K562 (cell line): Measurements from ENCODE around the gene TULP1. TPM values are rescaled to one million over a fixed set of nuclear protein-coding genes. Genes with fewer than 3 reads are reported as not detected.
A peak's percentile ranks its signal among the peaks of the same experiment; 100 is the strongest.

ENCODE experiments used
- ATAC-seq: fragments of 200-7000 bp; cut with Tn5 transposase; 3 replicates; pipeline ENCODE4 v1.9.1; 2020; ENCODE audit warnings: moderate library complexity
- BruUV-seq: library from RNA; stranded (reverse); fragments of 400-500 nt; replicated peaks from 2 replicates; lab custom pipeline; 2021; lab: Mats Ljungman, UMichigan
- CTCF ChIA-PET: fragments of 300-600 bp; formaldehyde crosslinking; extraction: SDS; loops from one replicate; lab custom pipeline; 2021; ENCODE audit warnings: low intra/inter-chr PET ratio; lab: Yijun Ruan, JAX
- POLR2A ChIA-PET: fragments of 300-600, 350-650 bp; sonication (Branson Sonifier 250); formaldehyde crosslinking; extraction: SDS; loops from one replicate; lab custom pipeline; 2021; ENCODE audit warnings: antibody characterized with exemption, inconsistent platforms; lab: Yijun Ruan, JAX
- DNase-seq, 4 experiments: peaks; one replicate each; pipeline versions ENCODE4 v3.0.0 to v3.0.0-alpha.2; 2011 to 2018; ENCODE audit warnings: low spot score in 3 of 4, mixed read lengths in 3 of 4; ENCODE audit errors: extremely low read depth in 1 of 4
- FAIRE-seq: peaks from 2 replicates; lab custom pipeline; 2011; peaks lifted over from hg19 to GRCh38; lab: Jason Lieb, UNC
- H2AFZ ChIP-seq: 2 replicates; pipeline ENCODE4 v1.6.0; 2011; ENCODE audit warnings: low read depth, low read length, control low read depth, inconsistent platforms
- H3K27ac ChIP-seq: fragments of 200-600 bp; 3 replicates; pipeline ENCODE4 v1.8.0; 2011; ENCODE audit warnings: low read depth, mild to moderate bottlenecking, control low read depth, inconsistent platforms, low read length, moderate library complexity, mixed read lengths; ENCODE audit errors: extremely low read depth
- H3K27me3 ChIP-seq, 2 experiments: fragments of 300-600 bp in 1 of 2; 2 replicates in 1 of 2; 3 replicates in 1 of 2; pipeline versions ENCODE4 v1.6.0 to v1.8.0; 2011; ENCODE audit warnings: inconsistent platforms in 2 of 2, low read length in 2 of 2, mild to moderate bottlenecking in 1 of 2, mixed read lengths in 1 of 2, moderate library complexity in 1 of 2; ENCODE audit not compliant: control insufficient read depth in 2 of 2, insufficient read depth in 2 of 2
- H3K36me3 ChIP-seq: fragments of 300-600 bp; 3 replicates; pipeline ENCODE4 v1.8.0; 2011; ENCODE audit warnings: mild to moderate bottlenecking, low read length, inconsistent platforms; ENCODE audit not compliant: control insufficient read depth, insufficient read depth
- H3K4me1 ChIP-seq, 2 experiments: fragments of 200-600 bp in 1 of 2; replicated peaks in 1 of 2; 2 replicates in 1 of 2; 3 replicates in 1 of 2; pipeline versions ENCODE4 v1.5.1 to v1.8.0; 2011; ENCODE audit warnings: inconsistent platforms in 2 of 2, low read length in 2 of 2, mild to moderate bottlenecking in 1 of 2, mixed read lengths in 1 of 2, moderate library complexity in 1 of 2; ENCODE audit not compliant: control insufficient read depth in 2 of 2, insufficient read depth in 2 of 2
- H3K4me2 ChIP-seq: 2 replicates; pipeline ENCODE4 v1.6.1; 2011; ENCODE audit warnings: low read length, control low read depth, inconsistent platforms, mixed read lengths; ENCODE audit not compliant: insufficient read depth
- H3K4me3 ChIP-seq: fragments of 200-600 bp; sonication (generic), shearing (Covaris generic); 2 replicates; pipeline ENCODE4 v1.5.1; 2016; ENCODE audit warnings: control low read depth, inconsistent platforms
- H3K79me2 ChIP-seq: fragments of 200-600 bp; 3 replicates; pipeline ENCODE4 v1.8.0; 2011; ENCODE audit warnings: low read length, inconsistent platforms; ENCODE audit not compliant: control insufficient read depth, insufficient read depth
- H3K9ac ChIP-seq, 2 experiments: 2 replicates each; pipeline versions ENCODE4 v1.6.0 to v1.6.1; 2011; ENCODE audit warnings: low read depth in 2 of 2, low read length in 2 of 2, control low read depth in 1 of 2, inconsistent platforms in 1 of 2, mild to moderate bottlenecking in 1 of 2, mixed read lengths in 1 of 2; ENCODE audit not compliant: insufficient read depth in 1 of 2
- H3K9me1 ChIP-seq: one replicate; pipeline ENCODE4 v1.6.0; 2011; ENCODE audit warnings: inconsistent platforms, mild to moderate bottlenecking, low read length, moderate library complexity; ENCODE audit not compliant: control insufficient read depth, insufficient read depth
- H3K9me3 ChIP-seq: replicated peaks from 2 replicates; pipeline ENCODE4 v1.5.1; 2011; ENCODE audit warnings: low read depth, low read length, inconsistent platforms; ENCODE audit not compliant: control insufficient read depth, insufficient read depth
- H4K20me1 ChIP-seq: replicated peaks from 2 replicates; pipeline ENCODE4 v1.6.1; 2011; ENCODE audit warnings: low read length, inconsistent platforms, mixed read lengths; ENCODE audit not compliant: control insufficient read depth, insufficient read depth
- CEBPB ChIP-seq: fragments of 450-650 bp; IDR thresholded peaks from 2 replicates; pipeline ENCODE4 v1.6.1; 2016; ENCODE audit warnings: missing genetic modification characterization, missing compliant biosample characterization
- FOXP1 ChIP-seq: sonication (generic); formaldehyde crosslinking; IDR thresholded peaks from 2 replicates; pipeline ENCODE4 v1.8.0; 2022; ENCODE audit warnings: mild to moderate bottlenecking, missing genetic modification reagents
- GABPA ChIP-seq: fragments of 200-800 bp; sonication (Bioruptor generic); conservative IDR thresholded peaks from 2 replicates; pipeline ENCODE4 v1.6.1; 2016; ENCODE audit warnings: low read depth, missing genetic modification characterization, missing compliant biosample characterization
- HDAC3 ChIP-seq: fragments of 450-650 bp; IDR thresholded peaks from 2 replicates; pipeline ENCODE4 v1.6.1; 2018; ENCODE audit warnings: borderline replicate concordance, mild to moderate bottlenecking, moderate library complexity; ENCODE audit not compliant: partially characterized antibody
- HNRNPLL ChIP-seq: fragments of 200-400 bp; formaldehyde crosslinking; IDR thresholded peaks from 2 replicates; pipeline ENCODE4 v1.6.1; 2017; ENCODE audit warnings: low read length, low read depth, mild to moderate bottlenecking; ENCODE audit not compliant: poor library complexity, severe bottlenecking
- IFI16 ChIP-seq: fragments of 250-450 bp; sonication (Bioruptor Pico); IDR thresholded peaks from 2 replicates; pipeline ENCODE4 v2.1.2; 2022; ENCODE audit warnings: mild to moderate bottlenecking, inconsistent platforms
- KLF1 ChIP-seq: fragments of 450-650 bp; IDR thresholded peaks from 2 replicates; pipeline ENCODE4 v1.6.1; 2016; ENCODE audit warnings: missing genetic modification characterization, missing compliant biosample characterization
- MTA3 ChIP-seq: fragments of 450-650 bp; formaldehyde crosslinking; IDR thresholded peaks from 2 replicates; pipeline ENCODE4 v1.6.1; 2017; ENCODE audit warnings: mild to moderate bottlenecking, borderline replicate concordance
- NUFIP1 ChIP-seq: fragments of 450-650 bp; IDR thresholded peaks from 2 replicates; pipeline ENCODE4 v1.6.1; 2018; ENCODE audit not compliant: partially characterized antibody
- RBM22 ChIP-seq: fragments of 200-400 bp; formaldehyde crosslinking; IDR thresholded peaks from 2 replicates; pipeline ENCODE4 v1.6.1; 2018; ENCODE audit warnings: low read length, low read depth; ENCODE audit not compliant: poor library complexity, severe bottlenecking
- RUNX1 ChIP-seq: sonication (generic); IDR thresholded peaks from 2 replicates; pipeline ENCODE4 v1.6.1; 2016; ENCODE audit warnings: antibody characterized with exemption, low read depth
- SMAD3 ChIP-seq: fragments of 450-650 bp; formaldehyde crosslinking; conservative IDR thresholded peaks from 2 replicates; pipeline ENCODE4 v1.4.0; 2020; ENCODE audit warnings: mild to moderate bottlenecking
- SREBF1 ChIP-seq: fragments of 150-350 bp; IDR thresholded peaks from 2 replicates; pipeline ENCODE4 v1.6.1; 2014; ENCODE audit warnings: antibody characterized with exemption, low read depth, low read length, borderline replicate concordance
- THRAP3 ChIP-seq: fragments of 450-650 bp; IDR thresholded peaks from 2 replicates; pipeline ENCODE4 v1.6.1; 2016; ENCODE audit warnings: mild to moderate bottlenecking, inconsistent platforms, borderline replicate concordance
- ZBTB17 ChIP-seq: fragments of 450-650 bp; formaldehyde crosslinking; IDR thresholded peaks from 2 replicates; pipeline ENCODE4 v1.4.0; 2020; ENCODE audit warnings: mild to moderate bottlenecking
- ZNF586 ChIP-seq: fragments of 450-650 bp; formaldehyde crosslinking; conservative IDR thresholded peaks from 2 replicates; pipeline ENCODE4 v1.4.0; 2020; ENCODE audit warnings: mild to moderate bottlenecking, moderate library complexity
- WGBS: fragments of 100-300 bp; shearing (Covaris generic); methylation state at CpG from one replicate; pipeline ENCODE4 v1.1.6; 2016; ENCODE audit warnings: low coverage, mixed read lengths; ENCODE audit not compliant: insufficient coverage; ENCODE audit errors: missing lambda C conversion rate; 5-methylcytosine and 5-hydroxymethylcytosine counted together
- in situ Hi-C: fragments of 300-500 bp; cut with MboI; formaldehyde crosslinking; loops from 4 replicates; pipeline ENCODE4 v1.15.0; 2018; ENCODE audit warnings: inconsistent platforms, mixed read lengths
- intact Hi-C: fragments of 100-400 bp; cut with micrococcal nuclease; formaldehyde crosslinking; loops from 2 replicates; pipeline ENCODE4 v1.14.2; 2022
- polyA plus RNA-seq, 8 experiments: library from polyadenylated mRNA; depleted of rRNA in 4 of 8; stranded (reverse) in 5 of 8; unstranded in 3 of 8; fragments of >200 nt; fragmentation: Nextera tagmentation in 2 of 8; fragmentation: Illumina TruSeq in 1 of 8; extraction: Ambion mirVana in 2 of 8; extraction: Trizol in 1 of 8; gene quantifications; 2 replicates each; pipeline versions ENCODE4 v1.2.1 to v1.2.3, GENCODE V29; 2011 to 2014; ENCODE audit warnings: inconsistent platforms in 1 of 8, missing spikeins in 1 of 8
- total RNA-seq, 7 experiments: library from RNA; depleted of rRNA in 6 of 7; stranded (reverse); fragments of >200 nt in 6 of 7; fragmentation: Illumina TruSeq in 2 of 7; extraction: Trizol in 2 of 7; gene quantifications; 2 replicates each; pipeline versions ENCODE4 v1.2.1 to v1.2.3, GENCODE V29; 2011 to 2021; ENCODE audit warnings: low replicate concordance in 1 of 7
- TF ChIP-seq, protein P1 (sequence below): sonication (generic); formaldehyde crosslinking; IDR thresholded peaks from 2 replicates; pipeline ENCODE4 v1.4.0; 2020; ENCODE audit warnings: mild to moderate bottlenecking, missing genetic modification reagents
- TF ChIP-seq, protein P2 (sequence below): fragments of 200-800 bp; sonication (Bioruptor generic); IDR thresholded peaks from 2 replicates; pipeline ENCODE4 v1.6.1; 2017; ENCODE audit warnings: missing genetic modification characterization, missing compliant biosample characterization

The TULP1 gene
- total and polyA plus RNA-seq, 9 of the 15 experiments (the other 6 are each of a cell fraction or from before 2014, with no cell fraction given) = 0.06 to 0.17 (median 0.09) TPM; not detected in 6

DNA sequence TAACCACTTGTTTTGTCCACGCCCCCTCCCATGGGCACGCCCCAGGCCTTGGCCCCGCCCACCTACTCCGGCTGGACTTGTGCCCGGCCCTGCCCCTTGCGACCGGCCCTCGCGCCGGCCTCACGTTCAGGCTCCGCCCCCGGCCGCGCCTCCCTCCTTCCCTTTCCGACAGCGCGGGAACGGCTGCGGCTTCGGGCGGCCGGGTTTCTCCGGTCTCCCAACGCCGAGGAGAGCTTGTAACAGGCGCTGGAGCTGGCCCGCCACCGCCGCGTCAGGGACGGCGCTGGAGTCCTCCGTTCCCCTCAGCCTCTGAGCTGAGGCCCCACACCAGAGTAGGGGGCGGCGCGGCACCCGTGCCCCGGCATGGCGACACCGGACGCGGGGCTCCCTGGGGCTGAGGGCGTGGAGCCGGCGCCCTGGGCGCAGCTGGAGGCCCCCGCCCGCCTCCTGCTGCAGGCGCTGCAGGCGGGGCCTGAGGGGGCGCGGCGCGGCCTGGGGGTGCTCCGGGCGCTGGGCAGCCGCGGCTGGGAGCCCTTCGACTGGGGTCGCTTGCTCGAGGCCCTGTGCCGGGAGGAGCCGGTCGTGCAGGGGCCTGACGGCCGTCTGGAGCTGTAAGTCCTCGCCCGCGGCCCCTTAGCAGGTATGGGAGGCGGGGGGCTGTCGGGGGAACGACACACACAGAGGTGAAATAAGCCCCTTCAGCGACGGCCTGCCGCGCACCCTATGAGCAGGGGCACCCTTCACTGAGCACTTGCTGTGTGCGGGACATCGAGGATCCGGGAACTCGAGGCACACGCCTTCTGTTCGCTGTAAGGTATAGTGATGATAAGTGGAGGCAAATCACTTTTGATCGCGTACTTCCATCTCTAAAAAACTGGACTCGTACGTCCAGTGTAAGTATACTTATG lies 60.3 kb downstream of the TULP1 start, which contains the start of gene FANCE:
TSS of gene FANCE (plus strand) at position 156 of the 908 bp plus-strand sequence. CDS start at position 364, 208 bp downstream.
- peak within 1 kb of the TSS; percentile 94 for H2AFZ ChIP-seq
- peaks cover 1 to 5% of the 10 kb centered on the region in 2 experiments; a peak in 1 of 5 replicates for H3K27me3 ChIP-seq
- peaks cover 28% of the 10 kb centered on the region; the same call in 2 of the 3 replicates for H3K36me3 ChIP-seq
- H3K4me1 ChIP-seq = peaks cover 18 to 27% of the 10 kb centered on the region in 2 experiments
- FAIRE-seq (peak; percentile 89), ATAC-seq (peak; percentile 94), DNase-seq (peak; percentile 98 to 99 (median 99))
- ChIA-PET CTCF (interaction anchor here (0.7 to 1.9 kb wide), 3 partner anchors 110 to 1867 kb away, joined by 3 to 7 read pairs (median 3); partner anchors contain the start of gene PPARD), POLR2A (interaction anchor here (0.6 to 4.1 kb wide), 9 partner anchors 16 to 319 kb away, joined by 3 to 31 read pairs (median 3); partner anchors contain the start of genes PPARD and RPL10A)
- H3K79me2 ChIP-seq = peaks cover 26% of the 10 kb centered on the region
- BruUV-seq = no TSS peak
- H3K4me3 ChIP-seq = peak within 1 kb of the TSS; percentile 73
- WGBS = under 1% methylated on average over 69 of the region's 87 CpGs
- in situ Hi-C loops = loop anchor here (10.0 kb wide), 1 partner anchor 148 kb away; no protein-coding TSS in a partner anchor
- H3K9ac ChIP-seq = peak within 1 kb of the TSS; percentile 55 to 96
- peak within 1 kb of the TSS; percentile 85 for H3K4me2 ChIP-seq
- intact Hi-C loops = loop anchor here (1.0 kb wide), 1 partner anchor 16 kb away; the partner anchor contains the start of gene RPL10A
- no peaks in the 10 kb centered on the region; the same call in 1 of the 2 replicates for H4K20me1 ChIP-seq
- H3K27ac ChIP-seq = peak within 1 kb of the TSS; percentile 78
- H3K9me3 ChIP-seq = no peaks in the 10 kb centered on the region
- no peaks in the 10 kb centered on the region for H3K9me1 ChIP-seq
- TF ChIP-seq, protein P1, sequence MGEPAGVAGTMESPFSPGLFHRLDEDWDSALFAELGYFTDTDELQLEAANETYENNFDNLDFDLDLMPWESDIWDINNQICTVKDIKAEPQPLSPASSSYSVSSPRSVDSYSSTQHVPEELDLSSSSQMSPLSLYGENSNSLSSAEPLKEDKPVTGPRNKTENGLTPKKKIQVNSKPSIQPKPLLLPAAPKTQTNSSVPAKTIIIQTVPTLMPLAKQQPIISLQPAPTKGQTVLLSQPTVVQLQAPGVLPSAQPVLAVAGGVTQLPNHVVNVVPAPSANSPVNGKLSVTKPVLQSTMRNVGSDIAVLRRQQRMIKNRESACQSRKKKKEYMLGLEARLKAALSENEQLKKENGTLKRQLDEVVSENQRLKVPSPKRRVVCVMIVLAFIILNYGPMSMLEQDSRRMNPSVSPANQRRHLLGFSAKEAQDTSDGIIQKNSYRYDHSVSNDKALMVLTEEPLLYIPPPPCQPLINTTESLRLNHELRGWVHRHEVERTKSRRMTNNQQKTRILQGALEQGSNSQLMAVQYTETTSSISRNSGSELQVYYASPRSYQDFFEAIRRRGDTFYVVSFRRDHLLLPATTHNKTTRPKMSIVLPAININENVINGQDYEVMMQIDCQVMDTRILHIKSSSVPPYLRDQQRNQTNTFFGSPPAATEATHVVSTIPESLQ = no peak
- TF ChIP-seq IFI16 (CRISPR knock-in tag) = no peak
- no peak for TF ChIP-seq NUFIP1
- peak; percentile 57; the same call in 1 of the 2 replicates for TF ChIP-seq FOXP1 (CRISPR knock-in tag)
- TF ChIP-seq ZBTB17 (CRISPR knock-in tag) = no peak
- TF ChIP-seq SMAD3 = no peak
- peak; percentile 67 for TF ChIP-seq RBM22
- TF ChIP-seq RUNX1 = no peak
- TF ChIP-seq, protein P2, sequence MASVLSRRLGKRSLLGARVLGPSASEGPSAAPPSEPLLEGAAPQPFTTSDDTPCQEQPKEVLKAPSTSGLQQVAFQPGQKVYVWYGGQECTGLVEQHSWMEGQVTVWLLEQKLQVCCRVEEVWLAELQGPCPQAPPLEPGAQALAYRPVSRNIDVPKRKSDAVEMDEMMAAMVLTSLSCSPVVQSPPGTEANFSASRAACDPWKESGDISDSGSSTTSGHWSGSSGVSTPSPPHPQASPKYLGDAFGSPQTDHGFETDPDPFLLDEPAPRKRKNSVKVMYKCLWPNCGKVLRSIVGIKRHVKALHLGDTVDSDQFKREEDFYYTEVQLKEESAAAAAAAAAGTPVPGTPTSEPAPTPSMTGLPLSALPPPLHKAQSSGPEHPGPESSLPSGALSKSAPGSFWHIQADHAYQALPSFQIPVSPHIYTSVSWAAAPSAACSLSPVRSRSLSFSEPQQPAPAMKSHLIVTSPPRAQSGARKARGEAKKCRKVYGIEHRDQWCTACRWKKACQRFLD (CRISPR knock-in tag) = peak; percentile 92
- no peak for TF ChIP-seq ZNF586 (CRISPR knock-in tag)
- no peak for TF ChIP-seq SREBF1
- TF ChIP-seq MTA3 = peak; percentile 79; the same call in 1 of the 2 replicates
- peak; percentile 18 for TF ChIP-seq GABPA
- TF ChIP-seq THRAP3 = no peak
- no peak for TF ChIP-seq CEBPB (tag)
- peak; percentile 73 for TF ChIP-seq KLF1 (tag)
- TF ChIP-seq HNRNPLL = peak; percentile 79
- TF ChIP-seq HDAC3 = no peak
